Measurements from ENCODE around the gene ANKRD30A.
"Not testable (repeated sequence)": the region's sequence is repeated elsewhere in the genome, so short reads cannot be mapped to it uniquely, and the experiment has no call there.

The ANKRD30A gene

DNA sequence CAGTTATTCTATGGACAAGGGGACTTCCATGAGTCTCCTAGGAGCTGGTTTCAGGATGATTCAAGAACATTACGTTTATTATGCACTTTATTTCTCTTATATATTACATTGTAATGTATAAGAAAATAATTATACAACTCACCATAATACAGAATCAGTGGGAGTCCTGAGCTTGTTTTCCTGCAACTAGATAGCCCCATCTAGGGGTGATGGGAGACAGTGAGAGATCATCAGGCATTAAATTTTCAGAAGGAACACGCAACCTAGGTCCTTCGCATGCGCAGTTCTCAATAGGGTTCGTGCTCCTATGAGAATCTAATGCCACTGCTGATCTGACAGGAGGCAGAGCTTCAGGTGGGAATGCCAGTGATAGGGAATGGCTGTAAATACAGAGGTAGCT is 137.9 kb downstream of the ANKRD30A start:
- FAIRE-seq = no peak

DNA sequence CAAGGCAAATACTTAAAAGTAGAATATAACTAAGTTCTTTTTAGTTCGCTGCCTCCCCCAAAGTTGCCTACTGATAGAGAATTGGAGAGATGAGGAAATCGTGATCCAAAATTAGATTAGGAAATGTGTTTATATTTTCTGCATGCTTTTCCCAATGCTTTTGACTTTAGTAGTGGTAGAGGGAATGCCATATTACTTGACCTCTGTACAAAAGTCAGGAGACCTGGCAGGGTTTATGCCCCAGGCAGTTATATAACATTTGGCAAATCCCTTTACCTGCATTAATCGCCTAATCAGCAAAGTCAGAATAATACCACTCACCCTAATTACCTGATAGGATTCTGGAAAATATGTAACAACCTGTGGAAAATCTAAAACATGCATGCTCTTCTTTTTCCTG is 142.9 kb downstream of the ANKRD30A start:
- FAIRE-seq = no peak

DNA sequence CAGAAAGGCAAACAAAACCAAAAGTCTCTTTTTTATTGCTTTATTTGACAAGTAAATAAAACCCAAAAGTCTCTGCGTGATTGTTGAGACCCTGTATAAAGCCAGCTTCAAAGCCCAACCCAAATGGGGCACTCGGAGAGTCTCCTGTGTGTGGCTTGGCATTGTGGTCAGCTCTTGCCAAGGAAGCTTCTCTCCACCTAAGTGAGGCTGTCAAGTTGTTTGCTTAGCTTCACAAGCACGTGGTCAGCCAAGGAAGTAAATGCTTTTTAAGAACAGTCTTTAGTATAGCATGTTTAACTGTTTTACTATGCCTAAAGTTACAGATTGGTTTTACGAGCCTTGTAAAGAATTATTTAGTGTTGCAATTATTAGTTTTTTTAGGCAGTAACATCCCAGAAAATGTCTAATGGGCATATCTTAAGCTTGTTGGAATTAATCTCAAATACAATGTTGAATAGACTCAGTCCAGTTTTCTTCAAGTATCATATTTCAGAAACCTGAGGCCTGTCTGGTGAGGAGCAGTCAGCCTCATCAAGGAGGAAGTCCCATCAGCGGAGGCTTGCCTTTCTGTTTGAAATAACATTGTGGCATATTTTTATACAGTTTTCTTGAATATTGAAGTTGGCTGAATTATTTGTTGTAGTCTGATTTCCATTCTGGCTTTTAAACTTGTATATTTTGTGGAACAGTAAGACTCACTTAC is 144.3 kb downstream of the ANKRD30A start:
- no peak for FAIRE-seq

DNA sequence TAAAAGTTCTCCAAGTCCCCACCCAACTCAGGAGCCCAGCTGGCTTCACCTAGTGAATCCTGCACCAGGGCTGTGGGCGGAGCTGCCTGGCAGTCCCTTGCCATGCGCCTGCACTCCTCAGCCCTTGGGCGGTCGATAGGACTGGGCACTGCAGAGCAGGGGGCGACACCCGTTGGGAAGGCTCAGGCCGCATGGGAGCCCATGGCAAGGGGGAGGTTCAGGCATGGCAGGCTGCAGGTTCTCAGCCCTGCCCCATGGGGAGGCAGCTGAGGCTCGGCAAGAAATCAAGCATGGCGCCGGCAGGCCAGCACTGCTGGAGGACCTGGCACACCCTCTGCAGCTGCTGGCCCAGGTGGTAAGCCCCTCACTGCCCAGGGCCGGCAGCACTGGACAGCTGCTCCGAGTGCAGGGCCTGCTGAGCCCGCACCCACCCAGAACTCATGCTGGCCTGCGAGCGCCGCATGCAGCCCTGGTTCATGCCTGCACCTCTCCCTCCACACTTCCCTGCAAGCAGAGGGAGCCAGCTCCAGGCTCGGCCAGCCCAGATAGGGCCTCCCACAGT is 149.9 kb downstream of the ANKRD30A start:
- no peak for FAIRE-seq

DNA sequence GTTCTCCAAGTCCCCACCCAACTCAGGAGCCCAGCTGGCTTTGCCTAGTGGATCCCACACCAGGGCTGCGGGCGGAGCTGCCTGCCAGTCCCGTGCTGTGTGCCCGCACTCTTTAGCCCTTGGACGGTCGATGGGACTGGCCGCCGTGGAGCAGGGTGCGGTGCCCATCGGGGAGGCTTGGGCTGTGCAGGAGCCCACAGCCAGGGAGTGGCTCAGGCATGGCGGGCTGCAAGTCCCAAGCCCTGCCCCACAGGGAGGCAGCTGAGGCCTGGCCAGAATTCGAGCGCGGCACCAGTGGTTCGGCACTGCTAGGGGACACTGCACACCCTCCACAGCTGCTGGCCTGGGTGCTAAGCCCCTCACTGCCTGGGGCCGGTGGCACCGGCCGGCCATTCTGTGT is 159.7 kb downstream of the ANKRD30A start:
- no peak for FAIRE-seq

DNA sequence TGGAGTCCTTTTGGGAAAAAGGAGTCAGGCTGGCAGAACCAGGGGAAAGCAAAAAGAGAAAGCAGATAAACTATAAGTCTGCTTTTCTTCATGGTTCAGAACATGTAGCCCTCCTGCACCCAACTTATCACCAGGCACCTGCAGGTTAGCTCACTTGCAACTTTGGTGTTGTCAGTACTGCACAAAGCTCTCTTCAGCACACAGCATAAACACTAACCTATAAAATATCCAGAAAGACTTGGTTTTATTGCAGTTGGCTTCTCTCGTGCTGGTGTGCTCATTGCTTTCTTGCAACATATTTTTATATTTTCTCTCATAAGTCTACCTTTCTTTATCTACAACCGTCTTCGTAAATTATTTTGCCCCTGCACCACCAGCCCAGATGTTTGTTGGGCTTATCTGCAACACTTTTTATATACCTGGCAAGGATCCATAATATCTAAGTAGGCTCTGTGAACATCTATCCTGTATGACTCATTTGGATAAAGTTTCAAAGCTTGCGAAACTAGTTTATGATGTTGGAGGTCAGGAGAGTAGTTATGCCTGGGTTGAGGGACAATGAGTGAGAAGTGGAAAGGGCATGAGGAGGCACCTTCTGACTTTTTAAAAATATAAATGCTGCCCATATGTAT is 164.6 kb downstream of the ANKRD30A start:
- FAIRE-seq = no peak

DNA sequence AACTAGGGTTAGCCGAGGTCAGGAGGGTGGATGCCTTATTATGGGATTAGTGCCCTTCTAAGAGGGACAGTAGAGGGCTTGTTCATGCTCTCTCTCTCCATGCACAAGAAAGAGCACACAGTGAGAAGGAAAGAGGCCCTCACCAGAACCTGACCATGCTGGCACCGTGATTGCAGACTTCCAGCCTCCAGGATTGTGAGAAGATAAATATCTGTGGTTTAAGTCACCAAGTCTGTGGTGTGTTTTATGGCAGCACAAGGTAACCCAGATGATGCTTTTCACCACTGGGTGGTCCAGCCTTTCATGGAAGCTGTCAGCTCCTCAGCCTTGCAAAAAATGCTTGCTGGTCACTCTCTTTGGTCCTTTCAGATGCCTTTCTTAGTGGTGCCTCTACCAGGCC is 175.9 kb downstream of the ANKRD30A start:
- FAIRE-seq = no peak

DNA sequence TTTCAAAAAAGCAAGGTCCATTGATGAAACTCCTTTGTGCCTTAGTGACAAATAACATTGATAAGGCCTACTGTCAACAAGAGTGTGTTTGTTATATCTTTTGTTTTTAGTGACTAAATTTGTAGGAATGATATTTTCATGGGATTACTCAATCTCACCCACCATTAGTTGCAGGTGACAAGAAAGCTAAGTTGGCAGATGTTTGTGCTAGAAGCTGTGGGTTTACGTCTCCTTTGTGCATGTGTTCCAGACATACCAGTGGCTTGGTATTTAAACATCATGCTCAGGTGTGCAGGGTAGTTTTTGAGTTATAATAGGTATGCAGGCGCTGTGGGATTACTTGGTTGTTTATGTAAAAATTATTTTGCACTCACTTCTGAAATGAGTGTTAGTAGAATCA is 178.6 kb downstream of the ANKRD30A start:
- no peak for FAIRE-seq

DNA sequence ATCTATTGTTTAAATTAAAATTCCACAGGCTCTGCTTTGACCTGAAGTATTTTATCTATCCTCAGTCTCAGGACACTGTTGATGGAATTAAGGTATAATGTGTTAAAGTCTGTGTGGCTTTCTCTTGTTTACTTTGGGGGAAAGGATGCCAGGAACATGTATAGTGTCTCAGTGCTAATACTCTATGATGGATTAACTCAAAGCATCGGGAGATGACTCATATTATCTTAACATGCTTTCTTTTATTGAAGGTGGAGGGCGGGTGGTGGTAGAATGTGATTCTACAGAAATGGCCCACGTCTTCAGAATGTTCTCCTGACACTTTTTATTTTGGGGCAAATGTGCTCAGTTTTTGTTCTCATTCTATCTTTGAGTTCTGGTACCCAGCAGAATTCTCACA is 189.0 kb downstream of the ANKRD30A start:
- FAIRE-seq = no peak

DNA sequence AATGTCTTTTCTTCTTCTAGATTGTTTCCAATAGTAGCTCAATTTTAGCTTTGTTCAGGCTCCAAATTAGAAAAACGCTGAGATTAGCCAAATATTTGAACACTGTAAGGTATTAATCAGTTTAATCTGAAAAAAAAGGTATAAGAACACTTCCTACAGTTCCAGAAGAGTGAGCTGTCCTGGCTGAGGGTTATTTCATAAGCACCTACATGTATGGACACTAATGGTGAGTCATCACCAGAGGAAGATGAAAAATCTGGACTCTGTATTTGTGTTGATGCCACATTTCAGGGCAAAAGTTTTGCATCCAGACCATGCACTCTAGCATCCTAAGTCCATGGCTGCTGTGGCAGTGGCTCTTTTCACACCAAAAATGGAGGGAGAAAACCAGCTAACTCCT is 189.5 kb downstream of the ANKRD30A start:
- no peak for FAIRE-seq

DNA sequence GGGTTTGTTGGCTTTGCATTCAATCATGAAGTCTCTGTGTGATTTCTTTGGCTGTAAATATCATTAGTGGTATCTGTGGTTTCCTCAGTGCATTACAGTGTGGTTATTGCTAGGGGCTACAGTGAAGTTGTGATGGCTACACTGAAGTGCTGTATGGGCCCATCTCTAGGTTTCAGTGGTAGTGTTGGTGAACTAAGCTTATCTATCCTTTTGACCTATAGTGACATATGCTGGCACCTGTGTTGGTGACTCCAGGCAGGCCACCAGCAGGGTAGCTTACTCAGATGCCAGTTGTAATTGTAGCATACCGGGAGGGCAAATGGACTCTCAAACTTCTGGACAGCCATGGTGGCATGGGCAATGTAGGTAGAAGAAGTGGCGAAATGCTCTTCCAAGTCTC is 219.0 kb downstream of the ANKRD30A start:
- no peak for FAIRE-seq

DNA sequence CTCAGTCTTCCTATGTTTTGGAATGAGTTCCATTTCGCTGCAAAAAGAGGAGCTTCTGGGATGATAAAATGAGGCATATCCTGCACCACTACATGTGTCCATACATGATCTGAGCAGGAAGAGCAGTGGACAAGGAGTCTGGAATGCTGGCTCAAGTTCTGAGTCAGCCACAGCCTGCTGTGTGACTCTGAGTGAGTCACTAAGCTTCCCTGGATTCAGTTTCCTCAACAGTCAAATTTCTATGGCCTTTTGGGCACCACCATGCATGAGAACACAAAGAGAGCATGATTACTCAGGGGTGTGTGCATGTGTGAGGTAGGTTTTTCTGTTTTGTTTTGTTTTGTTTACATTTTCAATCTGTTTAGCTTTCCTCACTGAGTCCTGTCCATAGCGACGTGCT is 254.6 kb downstream of the ANKRD30A start:
- FAIRE-seq = no peak

DNA sequence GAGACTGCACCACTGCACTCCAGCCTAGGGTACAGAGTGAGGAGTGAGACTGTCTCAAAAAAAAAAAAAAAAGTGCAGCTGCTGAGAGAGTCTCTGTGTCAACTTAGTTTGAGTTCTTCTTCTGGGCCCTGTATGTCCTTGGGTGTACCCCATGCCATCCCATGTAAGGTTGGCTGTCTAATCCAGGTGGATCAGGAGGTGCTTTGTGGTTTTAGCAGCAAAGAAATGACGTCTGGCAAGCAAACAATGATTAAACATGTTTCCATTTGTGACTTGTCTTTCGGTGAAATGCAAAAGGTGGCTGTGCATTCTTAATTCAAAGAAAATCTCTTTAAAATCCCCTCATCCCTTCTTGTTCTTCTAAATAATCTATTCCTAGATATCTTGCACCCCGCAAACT is 255.9 kb downstream of the ANKRD30A start:
- no peak for FAIRE-seq

DNA sequence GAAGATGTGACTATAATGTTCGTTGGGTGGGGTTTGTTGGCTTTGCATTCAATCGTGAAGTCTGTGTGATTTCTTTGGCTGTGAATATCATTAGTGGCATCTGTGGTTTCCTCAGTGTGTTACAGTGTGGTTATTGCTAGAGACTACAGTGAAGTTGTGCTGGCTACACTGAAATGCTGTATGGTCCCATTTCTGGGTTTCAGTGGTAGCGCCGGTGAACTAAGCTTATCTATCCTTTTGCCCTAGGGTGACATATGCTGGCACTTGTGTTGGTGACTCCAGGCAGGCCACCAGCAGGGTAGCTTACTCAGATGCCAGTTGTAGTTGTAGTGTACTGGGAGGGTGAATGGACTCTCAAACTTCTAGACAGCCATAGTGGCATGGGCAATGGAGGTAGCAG is 259.5 kb downstream of the ANKRD30A start:
- no peak for FAIRE-seq

DNA sequence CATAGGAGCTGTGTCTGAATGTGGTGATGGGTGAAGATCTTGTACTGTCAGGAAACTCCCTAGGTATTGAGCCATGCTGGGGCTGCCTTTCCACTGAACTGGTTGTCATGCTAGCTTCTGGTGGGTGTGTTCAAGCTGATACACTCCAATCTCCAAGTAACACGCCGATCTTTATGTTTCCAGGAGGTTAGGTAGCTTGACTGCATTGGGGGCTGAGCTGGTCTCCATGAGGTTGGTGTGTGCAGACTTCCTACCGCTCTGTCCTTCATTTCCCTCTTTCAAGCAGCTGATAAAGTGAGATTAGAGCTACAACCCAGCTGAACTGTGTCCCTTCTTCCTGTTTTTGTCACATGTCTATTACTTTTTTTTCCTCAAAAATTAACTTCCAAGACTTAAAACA is 265.5 kb downstream of the ANKRD30A start:
- no peak for FAIRE-seq

DNA sequence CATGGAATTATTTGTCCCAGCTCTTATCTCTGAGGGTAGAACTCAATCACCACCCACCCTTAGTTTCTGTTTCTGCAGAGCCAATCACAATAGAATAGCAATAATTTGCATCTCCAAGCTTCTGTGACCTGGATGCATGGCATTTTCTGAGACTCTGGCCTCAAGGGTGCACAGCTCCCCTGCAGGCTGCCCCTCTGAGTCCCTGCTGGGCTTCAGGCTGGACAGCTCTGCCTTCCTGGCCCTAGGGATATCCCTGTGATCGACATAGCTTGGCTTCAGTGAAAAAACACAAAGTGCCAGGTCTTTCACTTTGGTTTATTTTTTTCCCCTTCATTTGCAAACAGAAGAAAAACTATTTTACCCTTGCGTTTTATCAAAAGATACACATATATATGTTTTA is 275.4 kb downstream of the ANKRD30A start:
- not testable (repeated sequence) for FAIRE-seq

DNA sequence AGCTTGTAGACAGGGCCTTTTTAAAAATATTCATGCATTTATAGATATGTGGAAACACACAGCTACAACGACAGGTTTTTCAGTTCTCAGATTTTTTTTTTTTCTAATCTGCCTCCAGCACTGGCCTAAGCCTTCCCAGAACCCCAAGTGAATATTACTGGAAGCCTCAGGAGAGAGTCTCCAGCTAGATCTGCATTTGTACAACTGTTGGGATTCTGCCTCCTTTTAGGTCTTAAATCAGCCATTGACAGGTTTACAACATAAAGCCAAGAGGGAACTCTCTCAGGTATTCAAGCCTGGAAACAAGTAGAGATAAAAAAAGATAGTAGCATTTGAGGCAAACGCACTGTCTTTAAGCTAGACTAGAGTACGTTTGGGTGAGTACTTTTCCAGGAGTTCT is 275.8 kb downstream of the ANKRD30A start:
- no peak for FAIRE-seq

DNA sequence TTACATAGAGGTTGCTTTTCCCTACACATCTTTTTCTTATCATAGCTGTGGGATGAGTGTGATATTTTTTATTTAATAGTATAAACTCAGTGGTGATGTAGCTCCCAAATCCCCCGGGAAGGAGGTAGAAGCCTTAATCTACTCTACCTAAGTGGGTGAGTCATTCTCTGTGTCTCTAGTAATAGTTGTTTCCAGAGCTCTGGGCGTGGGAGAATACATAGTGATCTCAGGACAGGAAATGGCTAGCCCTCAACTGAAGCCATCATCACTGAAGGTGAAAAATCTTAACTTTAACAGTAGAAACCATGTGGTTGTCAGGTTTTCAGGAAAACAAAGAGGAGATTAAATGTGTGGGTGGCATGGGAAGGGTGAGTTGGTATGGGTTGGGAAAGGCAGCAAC is 278.4 kb downstream of the ANKRD30A start:
- FAIRE-seq = no peak

All from TTC549 (cell line).